Activated naive CD4-positive, alpha-beta T cell treated with anti-CD3 and anti-CD28 coated beads, Interleukin-2, amount 50 U/mL, for 16 hours (primary cell): ENCODE data around the gene QPRT.
A peak's percentile ranks its signal among the peaks of the same experiment; 100 is the strongest.
"Not testable (repeated sequence)": the region's sequence is repeated elsewhere in the genome, so short reads cannot be mapped to it uniquely, and the experiment has no call there.

ENCODE experiments used
- DNase-seq: peaks from one replicate; pipeline ENCODE4 v3.0.0-alpha.2; 2020

The QPRT gene

GRCh38 chr16:29721167-29721879 lies 42.3 kb downstream of the QPRT start:
- peak; percentile 28 for DNase-seq

GRCh38 chr16:29726845-29727377 lies 47.9 kb downstream of the QPRT start:
- no peak for DNase-seq

GRCh38 chr16:29727452-29727851 lies 48.5 kb downstream of the QPRT start:
- no peak for DNase-seq

- no peak for DNase-seq
These were observed 50.1 kb downstream of the QPRT start for GRCh38 chr16:29729116-29729521.

- no peak for DNase-seq
These were observed 51.7 kb downstream of the QPRT start for GRCh38 chr16:29730649-29731048.

GRCh38 chr16:29731768-29732601 lies 53.0 kb downstream of the QPRT start:
- peak; percentile 84 for DNase-seq

- DNase-seq, result no peak
These were observed 55.8 kb downstream of the QPRT start for GRCh38 chr16:29734786-29735185.

GRCh38 chr16:29736112-29736511 lies 57.1 kb downstream of the QPRT start:
- DNase-seq, result no peak

- DNase-seq, result no peak
These were observed 57.8 kb downstream of the QPRT start for GRCh38 chr16:29736764-29737163.

GRCh38 chr16:29737713-29738112 lies 58.7 kb downstream of the QPRT start:
- no peak for DNase-seq

GRCh38 chr16:29738514-29738913 lies 59.5 kb downstream of the QPRT start:
- DNase-seq, result peak; percentile 29

- DNase-seq, result not testable (repeated sequence)
These were observed 61.1 kb downstream of the QPRT start for GRCh38 chr16:29739927-29740629.

GRCh38 chr16:29740630-29741015 lies 61.6 kb downstream of the QPRT start:
- DNase-seq, result not testable (repeated sequence)

- DNase-seq, result no peak
These were observed 63.8 kb downstream of the QPRT start for GRCh38 chr16:29742683-29743275.

GRCh38 chr16:29743475-29743826 lies 64.5 kb downstream of the QPRT start:
- DNase-seq, result no peak

GRCh38 chr16:29743827-29744531 lies 65.0 kb downstream of the QPRT start:
- peak; percentile 45 for DNase-seq

- DNase-seq, result no peak
These were observed 65.6 kb downstream of the QPRT start for GRCh38 chr16:29744541-29745101.

- peak; percentile 55 for DNase-seq
These were observed 66.3 kb downstream of the QPRT start for GRCh38 chr16:29745121-29745852.

- peak; percentile 62 for DNase-seq
These were observed 66.9 kb downstream of the QPRT start, which contains the start of gene C16orf54 for GRCh38 chr16:29745853-29746345. Gene C16orf54, minus strand, starts transcription at chr16:29745990. Its CDS starts 1,039 bp downstream, at chr16:29744951.

- not testable (repeated sequence) for DNase-seq
These were observed 67.5 kb downstream of the QPRT start for GRCh38 chr16:29746518-29746917.
